ENCODE measurements around the gene CRYZ. TPM values are rescaled to one million over a fixed set of nuclear protein-coding genes. Genes with fewer than 3 reads are reported as not detected.

CRYZ gene
- total RNA-seq, 4 donors from 2014 or later: 16.1 to 39.5 (median 23.6) TPM

GRCh38 chr1:74729741-74730478, 2.9 kb downstream of the CRYZ start:
- Histone ChIP-seq H3K27ac (no peak overlapping the region), H3K27me3 (no peaks in the 10 kb centered on the region), H3K4me3 (no peak overlapping the region), H3K4me1 (peaks cover 0 to 26% (median 19%) of the 10 kb centered on the region in 4 donors), H3K9me3 (peaks cover 0 to 7% (median 0%) of the 10 kb centered on the region in 4 donors), H3K36me3 (peaks cover 0 to 32% (median 0%) of the 10 kb centered on the region in 3 donors)
- 89 to 90% methylated on average over 6 of the region's 6 CpGs for WGBS, 2 donors
- TF ChIP-seq, protein P1, sequence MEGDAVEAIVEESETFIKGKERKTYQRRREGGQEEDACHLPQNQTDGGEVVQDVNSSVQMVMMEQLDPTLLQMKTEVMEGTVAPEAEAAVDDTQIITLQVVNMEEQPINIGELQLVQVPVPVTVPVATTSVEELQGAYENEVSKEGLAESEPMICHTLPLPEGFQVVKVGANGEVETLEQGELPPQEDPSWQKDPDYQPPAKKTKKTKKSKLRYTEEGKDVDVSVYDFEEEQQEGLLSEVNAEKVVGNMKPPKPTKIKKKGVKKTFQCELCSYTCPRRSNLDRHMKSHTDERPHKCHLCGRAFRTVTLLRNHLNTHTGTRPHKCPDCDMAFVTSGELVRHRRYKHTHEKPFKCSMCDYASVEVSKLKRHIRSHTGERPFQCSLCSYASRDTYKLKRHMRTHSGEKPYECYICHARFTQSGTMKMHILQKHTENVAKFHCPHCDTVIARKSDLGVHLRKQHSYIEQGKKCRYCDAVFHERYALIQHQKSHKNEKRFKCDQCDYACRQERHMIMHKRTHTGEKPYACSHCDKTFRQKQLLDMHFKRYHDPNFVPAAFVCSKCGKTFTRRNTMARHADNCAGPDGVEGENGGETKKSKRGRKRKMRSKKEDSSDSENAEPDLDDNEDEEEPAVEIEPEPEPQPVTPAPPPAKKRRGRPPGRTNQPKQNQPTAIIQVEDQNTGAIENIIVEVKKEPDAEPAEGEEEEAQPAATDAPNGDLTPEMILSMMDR (IDR thresholded peaks at IDR 0.05): no peak
- no peak for TF ChIP-seq EP300 (IDR thresholded peaks at IDR 0.05)
- TF ChIP-seq POLR2A (IDR thresholded peaks at IDR 0.05): no peak
- no peak for DNase-seq (ENCODE audit: low spot score in 2 of 2)

DNA sequence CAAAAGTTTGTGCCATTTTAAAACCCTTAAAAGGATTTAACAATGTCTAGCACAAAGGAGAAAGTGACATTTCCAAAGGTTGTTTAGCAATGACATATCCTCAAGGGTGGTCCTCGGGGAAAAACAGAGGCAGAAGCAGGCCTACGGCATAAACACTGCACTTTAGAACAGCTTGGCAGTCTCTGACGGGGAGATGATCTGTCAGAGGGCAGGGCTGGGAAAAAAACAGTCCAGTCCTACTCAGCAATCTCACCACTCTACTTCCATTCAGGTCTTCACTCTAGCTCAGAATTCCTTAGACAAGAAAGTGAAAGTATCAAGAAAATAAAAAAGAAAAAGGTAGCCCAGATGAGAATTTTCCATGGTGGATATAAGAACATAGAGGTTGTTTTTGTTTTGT, 4.1 kb downstream of the CRYZ start:
- H3K27me3 ChIP-seq: no peaks in the 10 kb centered on the region
- H3K27ac ChIP-seq: no peak overlapping the region
- H3K36me3 ChIP-seq: peaks cover 0 to 36% (median 0%) of the 10 kb centered on the region in 3 donors
- TF ChIP-seq EP300 (IDR thresholded peaks at IDR 0.05) (no peak), POLR2A (IDR thresholded peaks at IDR 0.05) (no peak)
- TF ChIP-seq, protein P1 (IDR thresholded peaks at IDR 0.05): no peak
- DNase-seq (ENCODE audit: low spot score in 2 of 2): no peak
- H3K4me3 ChIP-seq: no peak overlapping the region
- peaks cover 0 to 7% (median 0%) of the 10 kb centered on the region in 4 donors for H3K9me3 ChIP-seq
- 36 to 60% methylated on average over 3 of the region's 3 CpGs for WGBS, 2 donors
- H3K4me1 ChIP-seq: peaks cover 0 to 18% (median 11%) of the 10 kb centered on the region in 4 donors

- Histone ChIP-seq H3K36me3 (peaks cover 0 to 63% (median 0%) of the 10 kb centered on the region in 3 donors), H3K4me1 (peaks cover 0 to 9% (median under 1%) of the 10 kb centered on the region in 4 donors), H3K27ac (no peak overlapping the region), H3K27me3 (no peaks in the 10 kb centered on the region), H3K4me3 (no peak overlapping the region), H3K9me3 (peaks cover 0 to 7% (median 0%) of the 10 kb centered on the region in 4 donors)
- TF ChIP-seq EP300 (IDR thresholded peaks at IDR 0.05) (no peak), POLR2A (IDR thresholded peaks at IDR 0.05) (no peak)
- no peak for DNase-seq (ENCODE audit: low spot score in 2 of 2)
- 100% methylated on average over 1 of the region's 1 CpG for WGBS, 2 donors
These were observed 6.8 kb downstream of the CRYZ start for GRCh38 chr1:74726063-74726462.

GRCh38 chr1:74717626-74718025, 15.2 kb downstream of the CRYZ start:
- Histone ChIP-seq H3K9me3 (no peaks in the 10 kb centered on the region), H3K27ac (no peak overlapping the region), H3K36me3 (peaks cover 0 to 94% (median 19%) of the 10 kb centered on the region in 3 donors), H3K27me3 (no peaks in the 10 kb centered on the region), H3K4me3 (no peak overlapping the region), H3K4me1 (no peaks in the 10 kb centered on the region)
- DNase-seq (ENCODE audit: low spot score in 2 of 2): no peak
- 80 to 93% methylated on average over 2 of the region's 2 CpGs for WGBS, 2 donors
- TF ChIP-seq, protein P1 (IDR thresholded peaks at IDR 0.05): no peak
- TF ChIP-seq EP300 (IDR thresholded peaks at IDR 0.05) (no peak), POLR2A (IDR thresholded peaks at IDR 0.05) (no peak)

GRCh38 chr1:74716822-74717221, 16.0 kb downstream of the CRYZ start:
- peaks cover 0 to 92% (median 19%) of the 10 kb centered on the region in 3 donors for H3K36me3 ChIP-seq
- H3K4me1 ChIP-seq: no peaks in the 10 kb centered on the region
- 92 to 100% methylated on average over 1 of the region's 1 CpG for WGBS, 2 donors
- no peaks in the 10 kb centered on the region for H3K27me3 ChIP-seq
- no peaks in the 10 kb centered on the region for H3K9me3 ChIP-seq
- H3K4me3 ChIP-seq: no peak overlapping the region
- no peak for DNase-seq (ENCODE audit: low spot score in 2 of 2)
- TF ChIP-seq, protein P1 (IDR thresholded peaks at IDR 0.05): no peak
- TF ChIP-seq EP300 (IDR thresholded peaks at IDR 0.05): no peak
- TF ChIP-seq POLR2A (IDR thresholded peaks at IDR 0.05): no peak
- no peak overlapping the region for H3K27ac ChIP-seq

All from tibial nerve (tissue), 4 donors.